ENCODE measurements around the gene TOGARAM2.
"Not testable (repeated sequence)": the region's sequence is repeated elsewhere in the genome, so short reads cannot be mapped to it uniquely, and the experiment has no call there.

Gene TOGARAM2

GRCh38 chr2:29072971-29073725 is 92.0 kb downstream of the TOGARAM2 start:
- DNase-seq (ENCODE audit: low spot score): no peak

- DNase-seq (ENCODE audit: low spot score): no peak
These were observed 92.8 kb downstream of the TOGARAM2 start for GRCh38 chr2:29073933-29074332.

- DNase-seq (ENCODE audit: low spot score): no peak
These were observed 93.3 kb downstream of the TOGARAM2 start, which contains the start of gene PCARE for GRCh38 chr2:29074411-29074810. TSS of gene PCARE (minus strand) at chr2:29074523. CDS start at chr2:29074261, 262 bp downstream.

GRCh38 chr2:29075894-29076705 is 95.0 kb downstream of the TOGARAM2 start:
- DNase-seq (ENCODE audit: low spot score): no peak

GRCh38 chr2:29079887-29080286 is 98.8 kb downstream of the TOGARAM2 start:
- DNase-seq (ENCODE audit: low spot score): no peak

GRCh38 chr2:29080886-29081743 is 100.0 kb downstream of the TOGARAM2 start:
- DNase-seq (ENCODE audit: low spot score): no peak

GRCh38 chr2:29082804-29083495 is 101.9 kb downstream of the TOGARAM2 start:
- no peak for DNase-seq (ENCODE audit: low spot score)

GRCh38 chr2:29084554-29084953 is 103.5 kb downstream of the TOGARAM2 start:
- DNase-seq (ENCODE audit: low spot score): no peak

GRCh38 chr2:29090311-29090710 is 109.2 kb downstream of the TOGARAM2 start:
- DNase-seq (ENCODE audit: low spot score): not testable (repeated sequence)

- DNase-seq (ENCODE audit: low spot score): no peak
These were observed 115.9 kb downstream of the TOGARAM2 start for GRCh38 chr2:29096969-29097368.

GRCh38 chr2:29097569-29097968 is 116.5 kb downstream of the TOGARAM2 start:
- DNase-seq (ENCODE audit: low spot score): no peak

- no peak for DNase-seq (ENCODE audit: low spot score)
These were observed 119.5 kb downstream of the TOGARAM2 start for GRCh38 chr2:29100564-29100963.
